Activated T-helper 2 cell treated with anti-CD3 and anti-CD28 coated beads, Interferon-gamma antibody, Interleukin-2, Interleukin-4, amounts not matched to agents 10 μg/mL and 5 μg/mL and 100 μg/mL, durations not matched to agents 14 hours and 24 hours and 36 hours (primary cell): Measurements from ENCODE around the gene EFCAB8. TPM values are rescaled to one million over a fixed set of nuclear protein-coding genes. Genes with fewer than 3 reads are reported as not detected.

Experiments used
- DNase-seq: peaks from one replicate; pipeline ENCODE4 v3.0.0; 2021; ENCODE audit warnings: low spot score
- H3K27ac Mint-ChIP-seq: one replicate; pipeline ENCODE4 v1.8.0; 2021; ENCODE audit warnings: mixed read lengths
- H3K27me3 Mint-ChIP-seq: one replicate; pipeline ENCODE4 v1.8.0; 2021; ENCODE audit warnings: low read depth, mixed read lengths
- H3K36me3 Mint-ChIP-seq: one replicate; pipeline ENCODE4 v1.8.0; 2021; ENCODE audit warnings: low read depth, mixed read lengths
- H3K4me1 Mint-ChIP-seq: one replicate; pipeline ENCODE4 v1.8.0; 2021; ENCODE audit warnings: low read depth, mixed read lengths
- H3K4me3 Mint-ChIP-seq: one replicate; pipeline ENCODE4 v1.8.0; 2021; ENCODE audit warnings: low read depth, mild to moderate bottlenecking, moderate library complexity, mixed read lengths
- H3K9me3 Mint-ChIP-seq: one replicate; pipeline ENCODE4 v1.8.0; 2021; ENCODE audit warnings: mixed read lengths
- intact Hi-C: fragments of 100-400 bp; cut with micrococcal nuclease; formaldehyde crosslinking; loops from one replicate; pipeline ENCODE4 v1.15.1; 2023
- total RNA-seq: library from RNA; stranded (reverse); gene quantifications from 2 replicates; pipeline ENCODE4 v1.2.3, GENCODE V29; 2022

Gene EFCAB8
- total RNA-seq, 1 donor from 2014 or later, result 0.52 TPM

DNA sequence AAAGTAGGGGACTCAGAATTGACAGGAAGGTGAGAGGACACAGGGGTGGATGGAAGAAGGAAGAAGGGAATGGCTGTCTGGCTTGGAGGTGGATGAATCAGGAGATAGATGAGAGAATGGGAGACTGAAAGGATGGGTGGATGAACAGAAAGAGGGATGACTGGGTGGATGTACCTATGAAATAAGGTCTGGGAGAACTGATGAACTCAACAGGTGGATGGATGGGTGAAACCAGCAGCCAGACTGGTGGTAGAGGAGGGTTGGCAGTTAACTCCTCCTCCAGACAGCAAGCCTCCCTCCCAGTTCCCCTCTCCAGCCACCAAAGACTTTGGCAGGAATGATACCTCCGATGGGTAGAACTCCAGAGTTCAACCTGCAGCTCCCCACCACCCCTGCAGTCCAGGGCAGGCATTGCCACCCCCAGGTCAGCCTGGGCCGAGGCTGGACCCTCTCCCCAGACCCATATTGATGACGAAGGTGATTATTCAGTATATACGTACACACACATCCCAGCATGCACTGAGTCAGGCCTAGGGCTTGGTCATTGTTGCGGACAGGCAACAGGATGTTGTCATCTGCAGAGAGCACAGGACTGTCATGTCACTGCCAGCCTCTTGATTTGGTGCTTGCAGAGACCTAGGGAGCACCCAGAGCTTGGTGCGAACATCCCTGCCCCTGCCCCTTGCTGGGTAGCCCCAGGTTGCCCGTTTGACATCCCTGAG, 143.5 kb downstream of the EFCAB8 start:
- Mint-ChIP-seq H3K27me3 (no peaks in the 10 kb centered on the region), H3K4me1 (peaks cover 8% of the 10 kb centered on the region), H3K4me3 (no peak overlapping the region), H3K27ac (no peak overlapping the region), H3K9me3 (peaks cover 6% of the 10 kb centered on the region), H3K36me3 (peaks cover 3% of the 10 kb centered on the region)
- DNase-seq, result no peak
- intact Hi-C loops, result no loop called here

DNA sequence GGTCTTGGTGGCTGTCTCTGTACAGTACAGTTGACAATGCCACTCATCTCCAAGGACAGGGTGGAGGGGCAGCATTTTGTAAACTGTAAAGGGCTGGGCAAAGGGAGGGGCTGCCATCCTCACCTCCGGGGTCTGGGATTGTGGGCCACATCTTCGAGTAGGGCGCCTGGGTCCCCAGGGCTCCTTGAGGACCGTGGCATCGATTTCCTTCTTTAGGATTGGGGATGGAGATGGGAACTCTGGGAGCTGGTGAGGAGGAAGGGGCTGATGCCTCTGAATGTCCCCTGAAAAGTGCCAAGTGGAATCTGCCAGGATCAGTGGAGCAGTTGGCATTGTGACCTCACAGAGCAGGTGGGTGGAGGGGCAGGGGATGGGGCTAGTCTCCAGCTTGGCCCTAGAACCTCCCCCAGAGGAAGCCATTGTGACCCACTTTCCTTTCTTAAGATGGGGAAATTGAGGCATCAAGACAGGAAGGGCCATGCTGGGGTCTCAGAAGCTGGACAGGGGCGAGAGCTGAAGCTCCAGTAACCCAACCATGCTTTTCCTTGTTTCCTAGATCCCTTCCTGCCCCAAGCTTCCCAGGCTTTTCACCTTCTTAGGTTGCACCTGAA, 145.5 kb downstream of the EFCAB8 start, which contains the start of gene SUN5:
TSS of gene SUN5 (minus strand) at position 293 of the 611 bp plus-strand sequence. CDS start at position 200, 93 bp downstream.
- intact Hi-C loops, result no loop called here

DNA sequence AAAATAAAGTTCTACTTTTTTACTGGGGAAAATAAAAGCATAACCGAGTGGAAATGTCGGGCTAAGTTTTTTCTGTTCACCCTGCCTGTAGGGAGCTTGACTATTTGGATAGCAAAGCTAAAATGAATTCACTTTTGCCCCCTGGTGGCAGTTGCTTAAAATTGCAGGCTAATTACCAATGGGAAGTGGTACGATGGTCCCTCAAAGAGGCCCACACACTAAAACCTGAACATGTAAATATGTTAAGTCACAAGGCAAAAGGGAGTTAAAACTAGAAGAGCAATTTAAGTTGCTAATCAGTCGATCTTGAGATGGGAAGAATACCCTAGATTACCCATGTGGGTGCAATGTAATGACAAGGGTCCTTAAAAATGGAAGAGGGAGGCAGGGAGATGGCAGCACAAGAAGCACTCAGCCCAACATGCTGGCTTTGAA, 146.4 kb downstream of the EFCAB8 start:
- peaks cover 6% of the 10 kb centered on the region for H3K9me3 Mint-ChIP-seq
- H3K4me3 Mint-ChIP-seq, result no peak overlapping the region
- DNase-seq, result no peak
- intact Hi-C loops, result no loop called here
- H3K27ac Mint-ChIP-seq, result no peak overlapping the region
- peaks cover 3% of the 10 kb centered on the region for H3K36me3 Mint-ChIP-seq
- H3K27me3 Mint-ChIP-seq, result no peaks in the 10 kb centered on the region
- peaks cover 2% of the 10 kb centered on the region for H3K4me1 Mint-ChIP-seq

More for the DNA sequence above, 145.5 kb downstream of the EFCAB8 start, which contains the start of gene SUN5:
- H3K36me3 Mint-ChIP-seq, result peaks cover 3% of the 10 kb centered on the region
- peaks cover 2% of the 10 kb centered on the region for H3K4me1 Mint-ChIP-seq
- H3K4me3 Mint-ChIP-seq, result no peak within 1 kb of the TSS
- H3K27me3 Mint-ChIP-seq, result no peaks in the 10 kb centered on the region
- no peak for DNase-seq
- H3K9me3 Mint-ChIP-seq, result peaks cover 6% of the 10 kb centered on the region
- H3K27ac Mint-ChIP-seq, result no peak within 1 kb of the TSS

DNA sequence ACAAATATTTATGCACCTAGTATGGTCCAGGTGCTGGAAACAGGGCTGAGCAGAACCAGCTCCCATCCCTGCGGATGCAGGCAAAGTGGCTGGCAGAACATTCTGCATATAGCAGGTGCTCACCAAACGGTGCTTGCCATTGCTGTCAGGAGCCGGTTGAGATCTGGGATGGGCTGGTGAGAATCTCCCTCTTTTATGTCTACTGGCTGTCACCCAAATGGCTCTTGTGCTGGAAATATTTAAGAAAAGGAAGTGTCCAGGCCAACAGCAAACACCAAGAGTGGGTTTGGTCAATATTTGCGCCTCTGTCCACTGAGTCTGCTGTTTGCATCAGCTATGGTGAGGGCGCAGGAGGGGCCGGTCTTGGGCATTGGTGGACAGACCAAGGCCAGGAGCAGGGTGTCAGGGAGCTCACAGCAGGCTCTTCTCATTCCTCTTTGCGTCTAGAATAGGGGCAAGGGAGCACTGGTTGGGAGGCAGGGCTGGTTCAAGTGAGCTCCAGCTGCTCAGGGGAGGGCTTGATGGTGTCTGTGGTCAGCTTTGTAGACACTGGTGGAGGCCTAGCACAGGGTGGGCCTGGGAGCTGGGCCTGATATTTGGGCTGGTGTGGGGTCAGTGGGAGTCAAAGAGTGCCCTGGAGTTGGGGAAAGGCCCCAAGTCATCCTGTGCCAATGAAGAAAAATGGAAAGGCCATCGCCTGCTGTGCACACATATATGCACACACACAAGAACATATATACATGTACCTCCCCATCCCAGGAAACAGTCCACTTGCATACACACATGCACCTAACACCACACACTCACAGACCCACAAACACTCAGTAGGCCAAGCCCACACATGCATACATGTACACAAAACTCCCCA, 147.4 kb downstream of the EFCAB8 start:
- intact Hi-C loops, result no loop called here
- peaks cover 2% of the 10 kb centered on the region for H3K4me1 Mint-ChIP-seq

DNA sequence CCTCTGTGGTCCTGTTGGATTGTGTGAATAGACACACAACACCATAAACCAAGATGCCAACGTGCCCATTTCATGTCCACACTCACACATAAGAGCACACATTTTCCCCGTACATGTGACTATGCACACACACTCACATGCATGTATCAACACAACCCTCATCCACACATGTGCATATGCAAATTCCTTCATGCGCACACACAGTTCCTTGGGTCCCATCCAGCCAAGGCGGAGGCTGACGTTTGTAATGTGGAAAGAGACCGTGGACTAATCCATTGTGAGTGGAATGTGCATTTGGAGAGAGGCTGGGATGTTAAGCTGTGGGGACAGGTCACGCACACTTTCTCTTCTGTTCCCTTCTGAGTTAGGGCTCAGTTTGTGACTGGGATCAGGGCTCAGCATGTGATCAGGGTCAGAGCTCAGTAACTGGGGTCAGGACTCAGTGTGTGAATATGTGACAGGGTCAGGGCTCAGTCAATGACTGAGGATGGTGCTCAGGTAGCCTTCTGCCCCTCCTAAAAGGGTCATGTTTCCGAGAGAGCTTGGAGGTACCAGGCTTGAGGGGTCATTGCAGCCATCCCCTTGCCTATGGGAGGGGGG, 148.2 kb downstream of the EFCAB8 start:
- Mint-ChIP-seq H3K9me3 (peaks cover 6% of the 10 kb centered on the region), H3K4me3 (no peak overlapping the region), H3K4me1 (peaks cover 2% of the 10 kb centered on the region), H3K36me3 (peaks cover 3% of the 10 kb centered on the region), H3K27ac (no peak overlapping the region), H3K27me3 (no peaks in the 10 kb centered on the region)
- no peak for DNase-seq
- intact Hi-C loops, result no loop called here

More for the DNA sequence above, 147.4 kb downstream of the EFCAB8 start:
- Mint-ChIP-seq H3K9me3 (peaks cover 6% of the 10 kb centered on the region), H3K27ac (no peak overlapping the region), H3K4me3 (no peak overlapping the region), H3K27me3 (no peaks in the 10 kb centered on the region), H3K36me3 (peaks cover 3% of the 10 kb centered on the region)
- DNase-seq, result no peak

DNA sequence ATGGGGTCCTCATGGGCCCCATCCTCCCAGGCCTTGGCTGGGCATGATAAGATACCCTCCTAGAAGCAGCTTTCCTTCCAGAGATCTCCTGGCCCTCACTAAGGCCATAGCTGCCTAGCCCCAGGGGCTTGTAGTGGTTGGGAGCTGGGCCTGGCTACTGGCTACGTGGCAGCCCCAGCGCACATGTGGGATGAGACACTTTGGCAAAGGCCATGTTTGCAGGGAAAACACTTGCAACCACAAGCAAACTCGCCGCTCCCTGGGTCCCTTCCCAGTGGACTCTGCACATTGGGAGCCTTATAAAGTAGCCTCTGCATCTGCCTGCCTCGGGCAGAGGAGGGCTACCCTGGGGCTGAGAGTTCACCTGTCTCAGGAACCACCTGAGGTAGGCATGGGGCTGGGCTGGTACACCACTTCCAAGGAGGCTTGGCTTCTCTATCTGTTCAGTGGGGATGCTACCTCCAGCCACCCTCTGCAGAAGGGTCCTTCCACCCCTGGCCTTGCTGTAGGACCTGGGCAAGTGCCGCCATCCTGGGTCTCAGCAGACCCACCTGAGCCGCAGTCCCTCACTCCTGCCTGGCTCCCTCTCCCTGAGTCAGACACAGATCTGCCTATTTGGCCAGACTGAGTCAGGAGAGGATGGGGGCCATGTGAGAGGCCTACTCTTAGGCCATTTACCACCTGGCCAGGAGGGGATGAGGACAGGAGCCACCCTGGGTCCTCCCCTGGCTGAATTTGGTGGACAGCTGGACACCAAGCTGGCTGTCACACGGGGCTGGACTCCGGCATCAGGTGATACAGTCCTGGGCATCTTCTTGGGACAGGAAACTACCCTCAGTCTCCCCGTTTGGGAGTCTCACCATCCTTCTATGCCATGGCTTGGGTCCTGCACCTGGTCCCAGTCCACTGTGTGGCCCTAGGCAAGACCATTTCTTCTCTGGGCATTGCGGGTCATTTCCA, 148.9 kb downstream of the EFCAB8 start, which contains the start of gene BPIFB2:
TSS of gene BPIFB2 (plus strand) at position 329 of the 960 bp plus-strand sequence. CDS start 871 bp downstream, outside the sequence.
- no peak within 1 kb of the TSS for H3K4me3 Mint-ChIP-seq
- intact Hi-C loops, result no loop called here

DNA sequence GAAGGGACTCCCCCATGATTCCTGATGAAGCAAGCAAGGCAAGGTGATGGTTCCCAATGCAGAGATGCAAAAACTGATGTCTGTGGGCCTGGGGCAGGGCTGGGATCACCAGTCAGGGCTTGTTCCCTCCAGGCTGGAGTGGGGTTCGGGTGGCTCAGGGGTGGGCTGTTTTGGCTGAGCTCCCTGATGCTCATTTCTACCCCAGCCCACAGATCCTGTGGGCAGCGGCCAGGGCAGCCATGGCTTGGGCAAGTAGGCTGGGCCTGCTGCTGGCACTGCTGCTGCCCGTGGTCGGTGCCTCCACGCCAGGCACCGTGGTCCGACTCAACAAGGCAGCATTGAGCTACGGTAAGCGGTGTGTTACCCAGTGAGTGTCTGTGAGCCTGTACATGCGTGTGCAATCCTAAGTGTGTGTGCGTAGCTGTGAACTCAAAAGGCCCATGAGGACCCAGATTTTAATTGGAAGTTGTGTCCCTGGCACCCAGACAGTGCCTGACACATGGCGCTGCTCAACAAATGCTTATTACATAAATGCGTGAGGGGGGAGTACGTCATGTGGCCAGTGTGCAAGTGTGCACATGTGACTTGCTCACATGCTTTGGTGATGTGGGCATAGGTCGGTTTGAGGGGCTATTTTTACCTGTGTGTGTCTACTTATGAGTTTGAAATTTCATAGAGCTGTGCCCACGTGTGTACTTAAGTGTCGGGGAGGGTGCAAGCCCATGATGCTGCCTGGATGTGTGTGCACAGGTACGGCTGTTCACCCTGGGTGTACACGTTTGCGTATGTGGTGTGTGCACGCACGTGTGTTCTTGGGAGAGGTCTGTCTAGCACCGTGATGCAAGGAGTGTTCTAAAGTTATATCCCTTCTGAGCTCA, 149.9 kb downstream of the EFCAB8 start:
- H3K4me3 Mint-ChIP-seq, result no peak overlapping the region
- intact Hi-C loops, result no loop called here

More for the DNA sequence above, 148.9 kb downstream of the EFCAB8 start, which contains the start of gene BPIFB2:
- peaks cover 3% of the 10 kb centered on the region for H3K36me3 Mint-ChIP-seq
- no peak within 1 kb of the TSS for H3K27ac Mint-ChIP-seq
- H3K27me3 Mint-ChIP-seq, result peaks cover 3% of the 10 kb centered on the region
- peaks cover 6% of the 10 kb centered on the region for H3K9me3 Mint-ChIP-seq
- peaks cover 2% of the 10 kb centered on the region for H3K4me1 Mint-ChIP-seq
- DNase-seq, result no peak

DNA sequence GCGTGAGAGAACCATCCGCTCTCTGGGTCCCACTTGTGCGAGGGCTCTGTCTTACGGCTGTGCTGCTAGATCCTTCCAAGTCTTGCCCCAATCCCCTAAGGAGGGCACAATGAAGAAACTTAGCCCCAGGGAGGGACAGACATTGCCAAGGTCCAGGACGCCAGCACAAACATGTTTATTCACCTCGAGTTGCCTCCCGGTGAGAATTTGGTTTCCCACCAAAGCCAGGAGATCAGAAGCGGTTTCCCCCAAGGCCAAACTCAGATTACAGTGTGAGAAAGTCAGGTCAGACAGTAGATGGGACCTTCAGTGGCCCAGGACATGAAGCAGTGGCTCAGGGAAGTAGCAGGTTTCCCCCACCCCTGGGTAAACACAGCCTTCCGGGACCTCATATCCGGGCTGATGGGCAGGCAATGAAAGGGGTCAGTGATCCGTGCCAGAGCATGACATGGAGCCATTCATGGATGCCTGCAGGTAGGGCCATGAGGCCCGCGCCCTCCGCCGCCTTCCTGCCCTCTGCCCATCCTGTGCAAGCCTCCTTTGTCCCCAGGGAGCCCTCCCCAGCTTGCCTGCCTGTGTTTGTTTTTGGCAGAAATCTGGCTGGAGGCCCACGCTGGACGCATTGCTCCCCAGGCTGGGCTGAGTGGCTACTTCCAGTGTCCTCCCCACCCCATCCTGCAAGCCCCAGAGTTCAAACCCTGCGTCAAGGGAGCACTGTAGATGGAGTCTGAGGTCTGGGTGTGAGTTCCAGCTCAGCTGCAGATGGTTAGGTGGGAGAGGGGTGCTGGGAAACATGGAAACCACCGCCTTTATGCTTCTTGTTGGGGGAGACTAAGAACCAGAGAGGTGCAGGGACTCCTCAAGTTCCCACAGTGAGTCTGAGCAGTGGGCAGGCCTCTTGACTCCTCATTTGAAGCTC, 150.8 kb downstream of the EFCAB8 start:
- no peak overlapping the region for H3K4me3 Mint-ChIP-seq
- H3K27me3 Mint-ChIP-seq, result peaks cover 3% of the 10 kb centered on the region
- peaks cover 3% of the 10 kb centered on the region for H3K36me3 Mint-ChIP-seq
- H3K4me1 Mint-ChIP-seq, result peaks cover 2% of the 10 kb centered on the region
- intact Hi-C loops, result no loop called here
- no peak for DNase-seq
- H3K9me3 Mint-ChIP-seq, result peaks cover 6% of the 10 kb centered on the region
- H3K27ac Mint-ChIP-seq, result no peak overlapping the region

More for the DNA sequence above, 149.9 kb downstream of the EFCAB8 start:
- H3K27me3 Mint-ChIP-seq, result peaks cover 3% of the 10 kb centered on the region
- H3K4me1 Mint-ChIP-seq, result peaks cover 2% of the 10 kb centered on the region
- peaks cover 6% of the 10 kb centered on the region for H3K9me3 Mint-ChIP-seq
- H3K27ac Mint-ChIP-seq, result no peak overlapping the region
- peaks cover 3% of the 10 kb centered on the region for H3K36me3 Mint-ChIP-seq
- no peak for DNase-seq

DNA sequence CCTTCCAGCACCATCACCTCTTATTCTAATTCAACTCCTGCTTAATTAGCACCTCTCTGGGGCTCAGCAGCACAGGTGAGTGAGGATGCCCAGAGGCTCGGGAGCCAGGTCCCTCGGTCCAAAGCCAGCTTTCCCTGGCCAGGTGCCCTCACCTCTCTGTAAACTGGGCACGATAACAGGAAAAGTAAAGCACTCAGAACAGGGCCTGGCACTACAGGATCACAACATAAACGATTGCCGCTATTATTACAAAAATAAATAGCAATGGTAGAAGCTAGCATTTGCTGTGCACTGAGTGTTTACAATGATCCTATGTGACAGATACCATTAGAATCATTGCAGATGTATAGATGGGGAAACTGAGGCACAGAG, 151.4 kb downstream of the EFCAB8 start:
- Mint-ChIP-seq H3K27me3 (peaks cover 3% of the 10 kb centered on the region), H3K4me1 (peaks cover 2% of the 10 kb centered on the region), H3K27ac (no peak overlapping the region), H3K36me3 (peaks cover 3% of the 10 kb centered on the region), H3K9me3 (peaks cover 4% of the 10 kb centered on the region), H3K4me3 (no peak overlapping the region)
- DNase-seq, result no peak
- intact Hi-C loops, result no loop called here

DNA sequence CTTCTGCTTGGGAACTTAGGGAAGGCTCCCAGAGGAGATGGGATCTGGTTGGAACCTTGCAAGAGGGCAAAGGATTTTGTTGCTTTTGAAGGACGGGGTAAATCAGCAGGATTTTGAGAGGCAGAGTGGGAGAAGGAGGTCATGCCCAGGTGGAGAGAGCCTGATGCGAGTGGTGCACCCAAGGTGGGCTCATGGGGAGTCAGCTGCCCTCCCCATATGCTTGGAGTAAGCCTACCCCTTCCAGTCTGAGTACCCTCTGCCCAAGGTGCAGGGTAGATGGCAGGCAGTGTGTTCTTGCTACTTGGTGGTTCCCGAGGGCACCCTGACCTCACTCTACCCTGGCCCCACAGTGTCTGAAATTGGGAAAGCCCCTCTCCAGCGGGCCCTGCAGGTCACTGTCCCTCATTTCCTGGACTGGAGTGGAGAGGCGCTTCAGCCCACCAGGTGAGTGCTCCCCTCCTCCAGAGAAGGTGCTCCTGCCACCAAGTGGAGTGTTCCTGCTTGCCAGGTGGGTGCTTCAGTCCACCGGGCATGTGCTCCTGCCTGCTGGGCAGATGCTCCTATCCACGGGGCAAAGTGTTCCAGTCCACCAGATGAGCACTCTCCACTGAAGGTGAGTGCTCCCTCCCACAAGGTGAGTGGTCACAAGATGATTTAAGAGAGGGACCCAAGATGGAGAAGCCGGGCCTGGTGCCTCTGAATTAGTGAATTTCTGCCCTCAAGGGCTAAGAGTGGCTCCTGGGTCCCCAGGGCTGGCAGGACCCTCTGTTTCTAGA, 152.1 kb downstream of the EFCAB8 start:
- Mint-ChIP-seq H3K27me3 (peaks cover 3% of the 10 kb centered on the region), H3K4me3 (no peak overlapping the region), H3K9me3 (no peaks in the 10 kb centered on the region), H3K4me1 (no peaks in the 10 kb centered on the region), H3K36me3 (no peaks in the 10 kb centered on the region), H3K27ac (no peak overlapping the region)
- intact Hi-C loops, result no loop called here
- DNase-seq, result no peak
